Measurements from ENCODE around the gene ZNF496. TPM values are rescaled to one million over a fixed set of nuclear protein-coding genes. Genes with fewer than 3 reads are reported as not detected.
"Not testable (repeated sequence)": the region's sequence is repeated elsewhere in the genome, so short reads cannot be mapped to it uniquely, and the experiment has no call there.

ZNF496 gene
- total RNA-seq, 4 donors from 2014 or later, result 23.7 to 34.3 (median 33.3) TPM

- intact Hi-C loops (cut with DNase I), result no loop called here
- Histone ChIP-seq H3K4me1 (no peaks in the 10 kb centered on the region), H3K27ac (replicated peaks in 1 of 4) (no peak overlapping the region), H3K9me3 (no peaks in the 10 kb centered on the region), H3K4me3 (no peak overlapping the region), H3K36me3 (no peaks in the 10 kb centered on the region), H3K27me3 (peaks cover 0 to 38% (median 0%) of the 10 kb centered on the region in 4 donors)
- TF ChIP-seq CTCF (IDR thresholded peaks at IDR 0.05), result no peak
- TF ChIP-seq EP300 (IDR thresholded peaks at IDR 0.05), result no peak
- TF ChIP-seq POLR2A (IDR thresholded peaks at IDR 0.05; ENCODE audit: low read depth), result no peak
- TF ChIP-seq POLR2AphosphoS5 (IDR thresholded peaks at IDR 0.05), result no peak
- no peak for DNase-seq (ENCODE audit: extremely low spot score)
- 65% methylated on average over 7 of the region's 7 CpGs for WGBS
These were observed 38.6 kb downstream of the ZNF496 start for GRCh38 chr1:247293047-247293446.

GRCh38 chr1:247291833-247292561 is 39.7 kb downstream of the ZNF496 start:
- intact Hi-C loops (cut with DNase I), result no loop called here
- TF ChIP-seq POLR2AphosphoS5 (IDR thresholded peaks at IDR 0.05) (no peak), CTCF (IDR thresholded peaks at IDR 0.05) (no peak)
- WGBS, result 62% methylated on average over 17 of the region's 17 CpGs

GRCh38 chr1:247291161-247291560 is 40.5 kb downstream of the ZNF496 start:
- WGBS, result 89% methylated on average over 9 of the region's 9 CpGs
- TF ChIP-seq POLR2A (IDR thresholded peaks at IDR 0.05; ENCODE audit: low read depth) (no peak), POLR2AphosphoS5 (IDR thresholded peaks at IDR 0.05) (no peak), EP300 (IDR thresholded peaks at IDR 0.05) (no peak), CTCF (IDR thresholded peaks at IDR 0.05) (no peak)
- Histone ChIP-seq H3K9me3 (peaks cover 0 to 7% (median 0%) of the 10 kb centered on the region in 4 donors), H3K27ac (replicated peaks in 1 of 4) (no peak overlapping the region), H3K4me3 (no peak overlapping the region), H3K4me1 (no peaks in the 10 kb centered on the region), H3K27me3 (peaks cover 0 to 38% (median 0%) of the 10 kb centered on the region in 4 donors), H3K36me3 (no peaks in the 10 kb centered on the region)
- DNase-seq (ENCODE audit: extremely low spot score), result no peak
- intact Hi-C loops (cut with DNase I), result no loop called here

More at GRCh38 chr1:247291833-247292561, 39.7 kb downstream of the ZNF496 start:
- DNase-seq (ENCODE audit: extremely low spot score), result no peak
- H3K4me1 ChIP-seq, result no peaks in the 10 kb centered on the region
- H3K36me3 ChIP-seq, result no peaks in the 10 kb centered on the region
- H3K27me3 ChIP-seq, result peaks cover 0 to 38% (median 0%) of the 10 kb centered on the region in 4 donors
- no peak overlapping the region for H3K4me3 ChIP-seq
- H3K27ac ChIP-seq (replicated peaks in 1 of 4), result no peak overlapping the region
- H3K9me3 ChIP-seq, result no peaks in the 10 kb centered on the region

DNA sequence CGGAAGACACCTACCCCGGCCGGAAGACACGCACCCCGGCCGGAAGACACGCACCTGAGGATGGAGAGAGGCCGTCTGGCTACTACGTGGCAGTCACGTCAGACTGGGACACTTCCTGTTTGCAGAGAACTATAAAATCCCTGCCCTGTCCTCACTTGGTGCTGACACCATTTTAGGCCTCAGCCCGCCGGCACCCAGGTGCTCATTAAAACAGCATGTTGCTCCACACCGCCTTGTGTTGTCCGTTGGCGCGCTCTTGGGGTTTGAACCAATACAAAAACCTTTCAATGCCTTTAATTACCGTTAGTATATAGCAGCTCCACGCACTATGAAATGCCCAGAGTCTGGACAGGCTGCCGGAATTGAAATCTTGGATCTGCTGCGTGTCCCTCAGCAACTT is 41.1 kb downstream of the ZNF496 start:
- no peak for TF ChIP-seq CTCF (IDR thresholded peaks at IDR 0.05)
- DNase-seq (ENCODE audit: extremely low spot score), result no peak
- no peak overlapping the region for H3K4me3 ChIP-seq
- H3K27ac ChIP-seq (replicated peaks in 1 of 4), result no peak overlapping the region
- peaks cover 0 to 32% (median 0%) of the 10 kb centered on the region in 4 donors for H3K27me3 ChIP-seq
- peaks cover 0 to 7% (median 0%) of the 10 kb centered on the region in 4 donors for H3K9me3 ChIP-seq
- intact Hi-C loops (cut with DNase I), result no loop called here
- 96% methylated on average over 12 of the region's 20 CpGs for WGBS
- no peaks in the 10 kb centered on the region for H3K4me1 ChIP-seq
- H3K36me3 ChIP-seq, result no peaks in the 10 kb centered on the region

GRCh38 chr1:247289274-247289892 is 42.3 kb downstream of the ZNF496 start:
- WGBS, result 93% methylated on average over 19 of the region's 19 CpGs
- H3K4me3 ChIP-seq; intact Hi-C loops (cut with DNase I): not testable (repeated sequence)

More at GRCh38 chr1:247289274-247289892, 42.3 kb downstream of the ZNF496 start:
- not testable (repeated sequence) for H3K36me3 ChIP-seq; H3K9me3 ChIP-seq; H3K27ac ChIP-seq (replicated peaks in 1 of 4); H3K4me1 ChIP-seq; DNase-seq (ENCODE audit: extremely low spot score)
- peaks cover 0 to 25% (median 0%) of the 10 kb centered on the region in 4 donors for H3K27me3 ChIP-seq

All from esophagus muscularis mucosa (tissue), 4 donors.